CD4-positive, CD25-positive, alpha-beta regulatory T cell (primary cell): ENCODE data around the gene VCAN. TPM values are rescaled to one million over a fixed set of nuclear protein-coding genes. Genes with fewer than 3 reads are reported as not detected.

Source experiments
- ATAC-seq, 2 donors: fragments of 150-1000 bp; cut with Tn5 transposase; one replicate each; pipeline ENCODE4 v1.10.0; 2021; ENCODE audit warnings: low read depth in 2 of 2, moderate number of reproducible peaks in 2 of 2, moderate library complexity in 1 of 2
- DNase-seq, 3 donors: peaks; one replicate each; pipeline versions ENCODE4 v3.0.0 to v3.0.0-alpha.2; 2012 to 2022; ENCODE audit warnings: mixed read lengths in 1 of 3
- H3K27ac ChIP-seq: one replicate; pipeline ENCODE4 v1.7.0; 2013; ENCODE audit warnings: mild to moderate bottlenecking, low read length; ENCODE audit not compliant: insufficient read depth, poor library complexity, severe bottlenecking
- H3K27me3 ChIP-seq: one replicate; pipeline ENCODE4 v1.7.0; 2013; ENCODE audit warnings: low read length; ENCODE audit not compliant: control insufficient read depth, insufficient read depth
- H3K36me3 ChIP-seq: one replicate; pipeline ENCODE4 v1.7.0; 2013; ENCODE audit warnings: mild to moderate bottlenecking, low read length, moderate library complexity; ENCODE audit not compliant: control insufficient read depth, insufficient read depth
- H3K4me1 ChIP-seq: 2 replicates; pipeline ENCODE4 v1.7.0; 2013; ENCODE audit warnings: mild to moderate bottlenecking, low read length; ENCODE audit not compliant: insufficient read depth, control insufficient read depth, poor library complexity, severe bottlenecking
- H3K4me3 ChIP-seq: one replicate; pipeline ENCODE4 v1.7.0; 2013; ENCODE audit warnings: low read depth, mild to moderate bottlenecking, low read length, moderate library complexity
- H3K9me3 ChIP-seq, 2 experiments: 1 replicate in 1 of 2; 2 replicates in 1 of 2; pipeline ENCODE4 v1.7.0; 2013; ENCODE audit warnings: low read length in 2 of 2, mild to moderate bottlenecking in 1 of 2, moderate library complexity in 1 of 2; ENCODE audit not compliant: control insufficient read depth in 2 of 2
- H3K27ac Mint-ChIP-seq, 3 donors: one replicate each; pipeline ENCODE4 v1.8.0; 2020 to 2022; ENCODE audit warnings: mild to moderate bottlenecking in 3 of 3, mixed read lengths in 3 of 3, moderate library complexity in 2 of 3
- H3K27me3 Mint-ChIP-seq: one replicate; pipeline ENCODE4 v1.8.0; 2022; ENCODE audit warnings: mild to moderate bottlenecking, mixed read lengths
- H3K36me3 Mint-ChIP-seq: one replicate; pipeline ENCODE4 v1.8.0; 2020; ENCODE audit warnings: mixed read lengths
- H3K4me1 Mint-ChIP-seq, 4 donors: one replicate each; pipeline ENCODE4 v1.8.0; 2020 to 2022; ENCODE audit warnings: mixed read lengths in 4 of 4, mild to moderate bottlenecking in 1 of 4
- H3K4me3 Mint-ChIP-seq, 4 donors: one replicate each; pipeline ENCODE4 v1.8.0; 2020 to 2022; ENCODE audit warnings: mild to moderate bottlenecking in 4 of 4, mixed read lengths in 4 of 4, moderate library complexity in 3 of 4
- H3K9me3 Mint-ChIP-seq, 7 donors: one replicate each; pipeline ENCODE4 v1.8.0; 2020 to 2022; ENCODE audit warnings: mixed read lengths in 7 of 7, mild to moderate bottlenecking in 3 of 7, moderate library complexity in 2 of 7
- polyA plus RNA-seq, 4 donors: library from polyadenylated mRNA; unstranded; fragments of 300-500 nt; fragmentation: Illumina TruSeq; gene quantifications; one replicate each; pipeline ENCODE4 v1.2.3, GENCODE V29; 2021
- total RNA-seq: library from RNA; stranded (reverse); gene quantifications from one replicate; pipeline ENCODE4 v1.2.3, GENCODE V29; 2022

VCAN gene
- total and polyA plus RNA-seq, 5 donors from 2014 or later, result 0.20 to 0.85 (median 0.40) TPM; not detected in 2

DNA sequence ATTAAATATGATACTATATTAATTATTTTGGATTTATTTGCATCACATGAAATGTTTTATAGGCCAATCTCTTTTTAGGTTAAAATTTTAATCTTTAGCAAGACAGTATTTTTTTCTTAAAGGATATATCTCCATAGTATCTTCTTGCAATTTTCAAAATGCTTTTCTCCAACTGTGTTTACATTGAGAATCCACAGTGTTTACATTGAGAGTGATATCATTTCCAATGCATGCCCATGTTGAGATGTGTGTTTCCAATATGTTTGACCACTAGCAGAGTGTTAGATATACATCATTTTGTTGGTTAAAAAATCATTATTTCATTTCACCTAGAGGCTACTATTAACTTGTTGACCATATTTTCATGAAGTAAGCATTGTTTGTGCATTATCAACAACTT is 17.3 kb downstream of the VCAN start:
- no peak overlapping the region for H3K4me3 Mint-ChIP-seq
- peaks cover 4% of the 10 kb centered on the region for H3K36me3 Mint-ChIP-seq
- H3K27ac ChIP-seq, result no peak overlapping the region
- H3K27me3 ChIP-seq, result peaks cover 3% of the 10 kb centered on the region
- H3K9me3 ChIP-seq, result no peaks in the 10 kb centered on the region
- no peaks in the 10 kb centered on the region for H3K4me1 ChIP-seq
- no peaks in the 10 kb centered on the region for H3K36me3 ChIP-seq
- DNase-seq, result no peak
- no peak for ATAC-seq
- H3K27me3 Mint-ChIP-seq, result peaks cover 9% of the 10 kb centered on the region
- no peaks in the 10 kb centered on the region for H3K4me1 Mint-ChIP-seq
- peaks cover 0 to 4% (median 2%) of the 10 kb centered on the region in 7 donors for H3K9me3 Mint-ChIP-seq
- H3K4me3 ChIP-seq, result no peak overlapping the region
- H3K27ac Mint-ChIP-seq, result no peak overlapping the region

DNA sequence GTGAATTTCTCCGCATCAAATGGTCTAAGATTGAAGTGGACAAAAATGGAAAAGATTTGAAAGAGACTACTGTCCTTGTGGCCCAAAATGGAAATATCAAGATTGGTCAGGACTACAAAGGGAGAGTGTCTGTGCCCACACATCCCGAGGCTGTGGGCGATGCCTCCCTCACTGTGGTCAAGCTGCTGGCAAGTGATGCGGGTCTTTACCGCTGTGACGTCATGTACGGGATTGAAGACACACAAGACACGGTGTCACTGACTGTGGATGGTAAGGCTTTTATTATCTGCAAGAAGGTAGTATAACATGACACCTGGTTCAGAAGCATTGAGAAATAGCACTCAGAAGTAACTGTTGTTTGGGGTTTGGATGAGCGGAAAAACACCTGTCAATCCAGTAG is 18.7 kb downstream of the VCAN start:
- H3K27me3 Mint-ChIP-seq, result peaks cover 9% of the 10 kb centered on the region
- no peaks in the 10 kb centered on the region for H3K4me1 Mint-ChIP-seq
- DNase-seq (no peak), ATAC-seq (no peak)
- peaks cover 3% of the 10 kb centered on the region for H3K27me3 ChIP-seq
- peaks cover 0 to 4% (median 0%) of the 10 kb centered on the region in 7 donors for H3K9me3 Mint-ChIP-seq
- H3K4me3 Mint-ChIP-seq, result no peak overlapping the region
- H3K36me3 ChIP-seq, result no peaks in the 10 kb centered on the region
- H3K9me3 ChIP-seq, result no peaks in the 10 kb centered on the region
- H3K36me3 Mint-ChIP-seq, result peaks cover 3% of the 10 kb centered on the region
- H3K4me3 ChIP-seq, result no peak overlapping the region
- no peak overlapping the region for H3K27ac ChIP-seq
- no peak overlapping the region for H3K27ac Mint-ChIP-seq
- no peaks in the 10 kb centered on the region for H3K4me1 ChIP-seq

DNA sequence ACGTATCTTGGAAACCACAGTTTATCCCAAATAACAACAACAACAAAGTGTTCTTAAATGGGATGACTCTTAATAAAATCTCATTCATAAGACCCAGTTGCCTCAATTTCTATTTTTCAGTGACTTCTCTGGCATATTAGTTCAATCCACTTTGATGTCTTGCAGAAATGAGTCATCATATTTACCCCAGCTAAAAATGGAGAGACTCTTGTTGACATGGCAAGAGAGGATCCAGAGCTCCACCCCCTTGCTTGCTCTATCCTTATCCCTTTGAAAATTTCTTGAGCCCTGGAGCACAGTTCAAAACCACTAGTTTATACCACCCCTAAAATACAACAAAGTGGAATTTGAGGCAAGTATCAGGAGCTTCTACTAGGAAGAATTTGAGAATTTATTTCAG is 20.8 kb downstream of the VCAN start:
- Mint-ChIP-seq H3K36me3 (no peaks in the 10 kb centered on the region), H3K27ac (no peak overlapping the region), H3K27me3 (peaks cover 5% of the 10 kb centered on the region), H3K4me3 (no peak overlapping the region), H3K9me3 (peaks cover 0 to 4% (median 0%) of the 10 kb centered on the region in 7 donors), H3K4me1 (no peaks in the 10 kb centered on the region)
- no peak for ATAC-seq
- Histone ChIP-seq H3K4me3 (no peak overlapping the region), H3K27me3 (peaks cover 3% of the 10 kb centered on the region), H3K4me1 (no peaks in the 10 kb centered on the region), H3K9me3 (no peaks in the 10 kb centered on the region), H3K27ac (no peak overlapping the region), H3K36me3 (no peaks in the 10 kb centered on the region)
- DNase-seq, result no peak

- Mint-ChIP-seq H3K9me3 (peaks cover 0 to 4% (median 0%) of the 10 kb centered on the region in 7 donors), H3K27me3 (peaks cover 5% of the 10 kb centered on the region), H3K4me1 (no peaks in the 10 kb centered on the region), H3K4me3 (no peak overlapping the region), H3K36me3 (no peaks in the 10 kb centered on the region), H3K27ac (no peak overlapping the region)
- Histone ChIP-seq H3K4me3 (no peak overlapping the region), H3K27ac (no peak overlapping the region), H3K4me1 (no peaks in the 10 kb centered on the region), H3K36me3 (no peaks in the 10 kb centered on the region), H3K9me3 (no peaks in the 10 kb centered on the region), H3K27me3 (peaks cover 3% of the 10 kb centered on the region)
- ATAC-seq (no peak), DNase-seq (no peak)
Observed at GRCh38 chr5:83493644-83494043, 22.1 kb downstream of the VCAN start.

GRCh38 chr5:83494087-83494620 is 22.6 kb downstream of the VCAN start:
- no peak for DNase-seq
- Histone ChIP-seq H3K4me3 (no peak overlapping the region), H3K9me3 (no peaks in the 10 kb centered on the region), H3K27ac (no peak overlapping the region), H3K36me3 (no peaks in the 10 kb centered on the region), H3K4me1 (no peaks in the 10 kb centered on the region), H3K27me3 (peaks cover 3% of the 10 kb centered on the region)
- Mint-ChIP-seq H3K4me1 (no peaks in the 10 kb centered on the region), H3K4me3 (no peak overlapping the region), H3K9me3 (peaks cover 0 to 4% (median 0%) of the 10 kb centered on the region in 7 donors), H3K36me3 (no peaks in the 10 kb centered on the region), H3K27me3 (peaks cover 5% of the 10 kb centered on the region), H3K27ac (no peak overlapping the region)
- ATAC-seq, result no peak

DNA sequence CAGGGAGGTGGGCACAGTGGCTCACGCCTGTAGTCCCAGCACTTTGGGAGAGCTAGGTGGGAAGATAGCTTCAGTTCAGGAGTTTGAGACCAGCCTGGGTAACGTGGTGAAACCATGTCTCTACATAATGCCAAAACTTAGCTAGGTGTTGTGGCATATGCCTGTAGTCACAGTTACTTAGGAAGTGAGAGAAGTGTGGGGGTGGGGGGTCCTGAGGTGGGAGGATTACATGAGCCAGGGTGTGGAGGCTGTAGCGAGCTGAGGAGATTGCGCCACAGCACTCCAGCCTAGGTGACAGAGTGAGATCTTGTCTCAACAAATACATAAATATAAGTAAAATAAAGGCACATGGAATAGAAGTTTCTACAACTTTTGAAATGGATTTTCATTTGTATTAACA is 23.1 kb downstream of the VCAN start:
- no peak for ATAC-seq
- no peaks in the 10 kb centered on the region for H3K36me3 ChIP-seq

GRCh38 chr5:83496626-83497025 is 25.1 kb downstream of the VCAN start:
- Histone ChIP-seq H3K9me3 (no peaks in the 10 kb centered on the region), H3K27me3 (no peaks in the 10 kb centered on the region), H3K4me1 (no peaks in the 10 kb centered on the region), H3K27ac (no peak overlapping the region), H3K36me3 (no peaks in the 10 kb centered on the region), H3K4me3 (no peak overlapping the region)
- no peak overlapping the region for H3K4me3 Mint-ChIP-seq
- peaks cover 0 to 3% (median 0%) of the 10 kb centered on the region in 7 donors for H3K9me3 Mint-ChIP-seq
- H3K27ac Mint-ChIP-seq, result no peak overlapping the region
- ATAC-seq, result no peak
- H3K27me3 Mint-ChIP-seq, result peaks cover 3% of the 10 kb centered on the region
- no peak for DNase-seq
- H3K36me3 Mint-ChIP-seq, result no peaks in the 10 kb centered on the region
- H3K4me1 Mint-ChIP-seq, result no peaks in the 10 kb centered on the region

More for the DNA sequence above, 23.1 kb downstream of the VCAN start:
- Histone ChIP-seq H3K27ac (no peak overlapping the region), H3K9me3 (no peaks in the 10 kb centered on the region), H3K27me3 (peaks cover 3% of the 10 kb centered on the region), H3K4me3 (no peak overlapping the region), H3K4me1 (no peaks in the 10 kb centered on the region)
- peaks cover 5% of the 10 kb centered on the region for H3K27me3 Mint-ChIP-seq
- no peak overlapping the region for H3K4me3 Mint-ChIP-seq
- no peaks in the 10 kb centered on the region for H3K4me1 Mint-ChIP-seq
- H3K27ac Mint-ChIP-seq, result no peak overlapping the region
- H3K9me3 Mint-ChIP-seq, result peaks cover 0 to 4% (median 0%) of the 10 kb centered on the region in 7 donors
- no peak for DNase-seq
- H3K36me3 Mint-ChIP-seq, result no peaks in the 10 kb centered on the region

DNA sequence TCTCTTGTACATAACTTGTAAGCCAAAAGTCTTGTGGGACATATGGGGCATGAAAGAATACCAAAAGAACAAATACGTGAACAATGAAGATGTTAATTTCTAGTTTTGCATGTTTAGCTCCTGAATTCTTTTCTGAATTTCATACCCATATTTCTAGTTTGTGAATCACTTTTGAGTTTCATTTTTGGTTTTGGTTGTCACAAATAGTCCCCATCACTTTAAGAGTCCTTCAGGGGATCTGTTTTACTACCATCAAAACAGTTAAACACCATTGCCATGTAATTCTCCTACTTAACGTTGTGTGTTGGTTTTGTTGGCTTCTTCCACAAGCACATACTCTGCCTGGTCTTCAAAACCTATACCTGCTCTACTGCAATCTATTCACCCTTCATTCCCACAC is 27.0 kb downstream of the VCAN start:
- Mint-ChIP-seq H3K27me3 (no peaks in the 10 kb centered on the region), H3K4me1 (no peaks in the 10 kb centered on the region), H3K36me3 (no peaks in the 10 kb centered on the region), H3K4me3 (no peak overlapping the region), H3K9me3 (peaks cover 0 to 3% (median 0%) of the 10 kb centered on the region in 7 donors), H3K27ac (peak overlapping the region in 1 of 3 donors; percentile 39)
- H3K36me3 ChIP-seq, result no peaks in the 10 kb centered on the region
- no peaks in the 10 kb centered on the region for H3K27me3 ChIP-seq
- no peak overlapping the region for H3K27ac ChIP-seq
- DNase-seq, result no peak
- no peak for ATAC-seq
- no peaks in the 10 kb centered on the region for H3K4me1 ChIP-seq
- H3K9me3 ChIP-seq, result no peaks in the 10 kb centered on the region
- no peak overlapping the region for H3K4me3 ChIP-seq
